HepG2 (cell line): ENCODE results near the gene RBM28. TPM values are rescaled to one million over a fixed set of nuclear protein-coding genes. Genes with fewer than 3 reads are reported as not detected.

Experiments used
- CCDC6 ChIP-seq: sonication (generic); formaldehyde crosslinking; IDR thresholded peaks from 2 replicates; pipeline ENCODE4 v1.8.1; 2022; ENCODE audit warnings: mild to moderate bottlenecking, missing genetic modification reagents, moderate library complexity
- CENPT ChIP-seq: sonication (generic); formaldehyde crosslinking; IDR thresholded peaks from 2 replicates; pipeline ENCODE4 v1.8.0; 2022; ENCODE audit warnings: low read depth, mild to moderate bottlenecking, moderate library complexity, missing genetic modification reagents
- DZIP1 ChIP-seq: sonication (generic); formaldehyde crosslinking; IDR thresholded peaks from 2 replicates; pipeline ENCODE4 v1.5.0; 2020; ENCODE audit warnings: mild to moderate bottlenecking, missing genetic modification reagents
- GLI4 ChIP-seq: sonication (generic); formaldehyde crosslinking; IDR thresholded peaks from 2 replicates; pipeline ENCODE4 v1.5.1; 2020; ENCODE audit warnings: missing genetic modification reagents, mild to moderate bottlenecking, moderate library complexity, borderline replicate concordance
- GRHL1 ChIP-seq: sonication (generic); formaldehyde crosslinking; conservative IDR thresholded peaks from 2 replicates; pipeline ENCODE4 v1.8.0; 2022; ENCODE audit warnings: missing genetic modification reagents
- LBX2 ChIP-seq: sonication (generic); formaldehyde crosslinking; IDR thresholded peaks from 2 replicates; pipeline ENCODE4 v1.5.0; 2020; ENCODE audit warnings: missing genetic modification reagents, mild to moderate bottlenecking, borderline replicate concordance
- MEIS1 ChIP-seq: sonication (generic); formaldehyde crosslinking; IDR thresholded peaks from 2 replicates; pipeline ENCODE4 v1.9.0; 2021; ENCODE audit warnings: mild to moderate bottlenecking, missing genetic modification reagents, moderate library complexity, borderline replicate concordance
- ONECUT2 ChIP-seq: sonication (generic); formaldehyde crosslinking; IDR thresholded peaks from 2 replicates; pipeline ENCODE4 v1.4.0; 2020; ENCODE audit warnings: missing genetic modification reagents
- PLRG1 ChIP-seq: fragments of 450-650 bp; conservative IDR thresholded peaks from 2 replicates; pipeline ENCODE4 v1.6.1; 2016
- POGZ ChIP-seq: sonication (generic); formaldehyde crosslinking; IDR thresholded peaks from 2 replicates; pipeline ENCODE4 v1.4.0; 2020; ENCODE audit warnings: mild to moderate bottlenecking, missing genetic modification reagents
- POLR2AphosphoS5 ChIP-seq: IDR thresholded peaks from 2 replicates; pipeline ENCODE4 v1.6.1; 2012; ENCODE audit warnings: low read depth, low read length
- PTBP1 ChIP-seq: fragments of 200-400 bp; formaldehyde crosslinking; IDR thresholded peaks from 2 replicates; pipeline ENCODE4 v1.6.1; 2018; ENCODE audit warnings: low read length, low read depth; ENCODE audit not compliant: poor library complexity, severe bottlenecking
- SP2 ChIP-seq: sonication (generic); formaldehyde crosslinking; IDR thresholded peaks from 2 replicates; pipeline ENCODE4 v1.5.1; 2020; ENCODE audit warnings: mild to moderate bottlenecking, missing genetic modification reagents
- TBX2 ChIP-seq: sonication (generic); formaldehyde crosslinking; IDR thresholded peaks from 2 replicates; pipeline ENCODE4 v1.5.0; 2020; ENCODE audit warnings: missing genetic modification reagents, mild to moderate bottlenecking, borderline replicate concordance
- YEATS2 ChIP-seq: sonication (generic); formaldehyde crosslinking; IDR thresholded peaks from 2 replicates; pipeline ENCODE4 v1.4.0; 2020; ENCODE audit warnings: missing genetic modification reagents, borderline replicate concordance
- YEATS4 ChIP-seq: sonication (generic); formaldehyde crosslinking; IDR thresholded peaks from 2 replicates; pipeline ENCODE4 v1.4.0; 2020; ENCODE audit warnings: missing genetic modification reagents, borderline replicate concordance
- ZC3H13 ChIP-seq: sonication (generic); formaldehyde crosslinking; IDR thresholded peaks from 2 replicates; pipeline ENCODE4 v1.8.1; 2023; ENCODE audit warnings: mild to moderate bottlenecking, missing genetic modification reagents, moderate library complexity
- ZFP36L2 ChIP-seq: sonication (generic); formaldehyde crosslinking; IDR thresholded peaks from 2 replicates; pipeline ENCODE4 v1.4.0; 2020; ENCODE audit warnings: missing genetic modification reagents
- ZIK1 ChIP-seq: sonication (generic); formaldehyde crosslinking; IDR thresholded peaks from 2 replicates; pipeline ENCODE4 v1.5.0; 2020; ENCODE audit warnings: mild to moderate bottlenecking, low read depth, missing genetic modification reagents, borderline replicate concordance
- ZNF547 ChIP-seq: sonication (generic); formaldehyde crosslinking; IDR thresholded peaks from 2 replicates; pipeline ENCODE4 v1.5.1; 2020; ENCODE audit warnings: mild to moderate bottlenecking, missing genetic modification reagents
- ZNF740 ChIP-seq: sonication (generic); formaldehyde crosslinking; IDR thresholded peaks from 2 replicates; pipeline ENCODE4 v1.4.0; 2020; ENCODE audit warnings: missing genetic modification reagents
- polyA plus RNA-seq, 8 experiments: library from polyadenylated mRNA; depleted of rRNA in 3 of 8; stranded (reverse) in 7 of 8; unstranded in 1 of 8; fragments of >200 nt; fragmentation: Illumina TruSeq in 4 of 8; extraction: Trizol in 4 of 8; gene quantifications; 2 replicates each; pipeline versions ENCODE4 v1.2.1 to v1.2.3, GENCODE V29; 2011 to 2016; ENCODE audit warnings: low read depth in 4 of 8, missing spikeins in 1 of 8, mixed read lengths in 1 of 8; ENCODE audit not compliant: insufficient read depth in 1 of 8
- total RNA-seq, 5 experiments: library from RNA; depleted of rRNA; stranded (reverse); fragments of >200 nt; fragmentation: Illumina TruSeq; extraction: Trizol; gene quantifications; 2 replicates each; pipeline ENCODE4 v1.2.3, GENCODE V29; 2016; ENCODE audit warnings: low read depth in 1 of 5
- TF ChIP-seq, protein P1 (sequence below): sonication (generic); formaldehyde crosslinking; IDR thresholded peaks from 2 replicates; pipeline ENCODE4 v1.5.1; 2020; ENCODE audit warnings: missing genetic modification reagents, mild to moderate bottlenecking, borderline replicate concordance

RBM28 gene
- total and polyA plus RNA-seq, 2 of the 13 experiments (the other 11 are each of a cell fraction or from before 2014, with no cell fraction given): 20.5 to 49.0 TPM

GRCh38 chr7:128352153-128352537, 8.4 kb upstream of the RBM28 start (continued):
- TF ChIP-seq, protein P1, sequence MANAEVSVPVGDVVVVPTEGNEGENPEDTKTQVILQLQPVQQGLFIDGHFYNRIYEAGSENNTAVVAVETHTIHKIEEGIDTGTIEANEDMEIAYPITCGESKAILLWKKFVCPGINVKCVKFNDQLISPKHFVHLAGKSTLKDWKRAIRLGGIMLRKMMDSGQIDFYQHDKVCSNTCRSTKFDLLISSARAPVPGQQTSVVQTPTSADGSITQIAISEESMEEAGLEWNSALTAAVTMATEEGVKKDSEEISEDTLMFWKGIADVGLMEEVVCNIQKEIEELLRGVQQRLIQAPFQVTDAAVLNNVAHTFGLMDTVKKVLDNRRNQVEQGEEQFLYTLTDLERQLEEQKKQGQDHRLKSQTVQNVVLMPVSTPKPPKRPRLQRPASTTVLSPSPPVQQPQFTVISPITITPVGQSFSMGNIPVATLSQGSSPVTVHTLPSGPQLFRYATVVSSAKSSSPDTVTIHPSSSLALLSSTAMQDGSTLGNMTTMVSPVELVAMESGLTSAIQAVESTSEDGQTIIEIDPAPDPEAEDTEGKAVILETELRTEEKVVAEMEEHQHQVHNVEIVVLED (CRISPR knock-in tag): no peak
- no peak for TF ChIP-seq TBX2 (CRISPR knock-in tag)
- TF ChIP-seq CENPT (CRISPR knock-in tag): no peak
- TF ChIP-seq GRHL1: no peak
- peak; percentile 57; the same call in 1 of the 2 replicates for TF ChIP-seq CCDC6 (CRISPR knock-in tag)
- no peak for TF ChIP-seq ZIK1
- TF ChIP-seq MEIS1: no peak
- no peak for TF ChIP-seq YEATS2 (CRISPR knock-in tag)
- no peak for TF ChIP-seq ZC3H13
- TF ChIP-seq SP2 (CRISPR knock-in tag): no peak
- no peak for TF ChIP-seq GLI4 (CRISPR knock-in tag)
- no peak for TF ChIP-seq LBX2 (CRISPR knock-in tag)
- TF ChIP-seq ONECUT2: no peak
- no peak for TF ChIP-seq ZNF740 (CRISPR knock-in tag)
- TF ChIP-seq ZNF547 (CRISPR knock-in tag): no peak
- TF ChIP-seq POLR2AphosphoS5: no peak
- no peak for TF ChIP-seq ZFP36L2 (CRISPR knock-in tag)
- no peak for TF ChIP-seq POGZ
- no peak for TF ChIP-seq PLRG1
- TF ChIP-seq DZIP1 (CRISPR knock-in tag): no peak
- no peak for TF ChIP-seq YEATS4 (CRISPR knock-in tag)
- no peak for TF ChIP-seq PTBP1
